ENCODE measurements around the gene RBM20.

The RBM20 gene

DNA sequence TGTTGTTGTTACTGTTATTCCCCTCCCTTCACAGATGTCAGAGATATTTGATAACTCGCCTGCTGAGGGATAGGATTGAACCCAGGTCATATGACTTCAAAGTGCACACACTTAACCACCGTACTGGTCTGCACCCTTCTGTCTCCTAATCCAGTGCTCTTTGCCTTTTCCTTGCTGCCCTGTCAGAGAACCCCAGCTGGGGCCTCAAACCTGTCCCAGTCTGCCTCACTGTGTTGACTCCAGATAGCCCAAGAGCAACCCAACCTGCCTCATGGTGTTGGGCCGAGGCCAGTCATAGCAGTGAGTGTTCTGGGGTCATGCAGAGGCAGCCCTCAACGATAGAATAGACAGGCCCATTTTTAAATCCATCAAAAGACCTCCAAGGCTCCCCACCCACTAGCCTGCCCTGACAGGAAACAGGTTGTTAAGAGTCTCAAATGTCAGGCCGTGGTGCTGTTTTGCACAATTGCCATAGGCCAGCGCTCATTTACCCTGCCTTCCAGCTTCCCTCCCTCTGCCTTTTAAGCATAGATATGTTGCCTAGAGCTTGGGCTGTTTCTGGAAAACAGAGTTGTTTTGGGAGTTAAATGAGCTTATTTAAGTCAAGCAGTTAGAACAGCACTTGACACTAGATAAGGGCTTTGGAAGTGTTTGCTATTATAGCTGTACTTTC, 190.6 kb downstream of the RBM20 start:
- DNase-seq (ENCODE audit: low read depth) = no peak

GRCh38 chr10:110835841-110836240, 191.7 kb downstream of the RBM20 start:
- no peak for DNase-seq (ENCODE audit: low read depth)

- no peak for DNase-seq (ENCODE audit: low read depth)
These were observed 192.6 kb downstream of the RBM20 start for GRCh38 chr10:110836706-110837105.

DNA sequence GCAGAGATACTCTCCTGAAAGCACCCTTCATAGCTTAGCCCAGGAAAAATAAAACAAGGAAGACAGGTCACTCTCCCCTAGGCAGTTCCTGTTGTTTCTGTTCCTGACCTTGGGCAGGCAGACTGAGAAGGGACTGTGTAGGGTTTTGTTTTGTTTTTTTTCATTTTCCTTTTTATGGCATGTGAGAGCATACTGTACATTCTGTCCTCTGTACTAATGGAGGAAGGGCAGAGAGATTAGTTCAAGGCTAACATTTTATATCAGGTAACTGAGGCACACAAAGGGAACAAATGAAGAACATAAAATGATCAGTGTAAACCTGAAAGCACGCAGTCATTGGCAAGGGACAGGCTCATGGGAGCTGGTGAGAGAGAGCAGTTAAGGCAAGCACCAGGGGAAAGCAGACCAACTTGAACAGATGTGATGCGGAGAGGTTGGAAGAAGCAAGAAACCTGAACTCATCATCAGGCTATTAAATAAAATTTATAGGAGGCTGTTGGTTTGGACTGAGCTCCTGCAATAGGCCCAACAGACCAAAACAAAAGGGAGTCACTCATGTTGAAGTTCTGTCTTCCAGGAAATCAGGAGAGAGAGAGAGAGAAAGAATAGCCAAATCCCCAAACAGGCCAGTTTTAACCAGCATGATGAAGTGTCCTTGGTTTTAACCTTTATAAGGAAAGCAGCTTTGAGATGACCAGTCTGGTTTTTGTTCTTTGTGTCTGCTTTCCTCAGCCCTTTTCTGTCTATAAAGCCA, 193.5 kb downstream of the RBM20 start:
- no peak for DNase-seq (ENCODE audit: low read depth)

DNA sequence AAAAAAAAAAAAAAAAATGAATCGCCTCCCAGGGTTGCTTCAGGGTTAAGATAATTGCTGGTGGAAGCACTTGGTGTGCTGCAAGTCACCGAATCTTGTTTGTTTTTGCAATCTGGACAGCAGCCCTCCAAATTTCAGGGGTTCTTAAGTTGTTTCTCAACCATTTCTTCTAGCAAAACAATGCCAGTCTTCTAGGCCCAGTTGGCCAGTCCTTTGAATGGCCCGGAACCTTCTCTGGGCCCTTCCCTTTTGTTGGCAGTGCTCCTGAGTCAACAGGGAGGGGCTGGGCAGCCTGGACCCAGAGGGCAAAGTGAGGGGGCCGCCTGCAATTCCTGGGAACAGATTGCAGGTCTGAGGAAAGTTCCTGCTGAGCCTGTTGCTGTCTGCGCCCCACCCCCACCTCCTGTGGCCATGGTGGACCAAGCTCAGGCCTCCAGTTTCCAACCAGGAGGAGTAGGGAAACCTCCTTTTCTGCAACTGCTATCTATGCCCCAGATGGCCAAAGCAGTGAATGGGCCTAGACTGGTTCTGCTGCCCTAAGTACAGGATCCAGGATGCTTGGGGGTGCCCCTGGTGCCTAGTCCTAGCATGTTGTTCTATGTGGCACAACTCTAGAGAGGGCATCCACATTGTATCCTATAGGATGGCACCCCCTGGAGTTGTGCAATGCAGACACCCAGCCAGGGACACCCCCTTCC, 196.2 kb downstream of the RBM20 start:
- no peak for DNase-seq (ENCODE audit: low read depth)

DNA sequence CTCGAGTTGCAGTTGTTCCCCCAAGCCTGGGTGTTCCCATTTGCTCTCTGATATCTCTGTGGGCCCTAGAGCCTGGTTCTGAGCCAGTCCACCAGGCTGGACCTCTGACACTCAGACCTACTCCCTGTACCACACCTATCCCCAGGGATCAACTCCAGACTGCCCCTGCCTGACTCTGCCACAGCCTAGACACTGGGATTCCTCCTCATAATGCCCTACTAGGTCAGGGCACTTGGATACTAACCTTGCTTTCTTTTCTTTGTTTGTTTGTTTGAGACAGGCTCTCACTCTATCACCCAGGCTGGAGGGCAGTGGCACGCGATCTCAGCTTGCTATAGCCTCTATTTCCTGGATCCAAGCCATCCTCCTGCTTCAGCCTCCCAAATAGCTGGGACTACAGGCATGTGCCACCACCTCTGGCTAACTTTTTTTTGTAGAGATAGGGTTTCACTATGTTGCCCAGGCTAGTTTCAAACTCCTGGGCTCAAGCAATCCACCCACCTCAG, 196.8 kb downstream of the RBM20 start:
- DNase-seq (ENCODE audit: low read depth) = no peak

GRCh38 chr10:110841767-110842267, 197.7 kb downstream of the RBM20 start:
- DNase-seq (ENCODE audit: low read depth) = no peak

DNA sequence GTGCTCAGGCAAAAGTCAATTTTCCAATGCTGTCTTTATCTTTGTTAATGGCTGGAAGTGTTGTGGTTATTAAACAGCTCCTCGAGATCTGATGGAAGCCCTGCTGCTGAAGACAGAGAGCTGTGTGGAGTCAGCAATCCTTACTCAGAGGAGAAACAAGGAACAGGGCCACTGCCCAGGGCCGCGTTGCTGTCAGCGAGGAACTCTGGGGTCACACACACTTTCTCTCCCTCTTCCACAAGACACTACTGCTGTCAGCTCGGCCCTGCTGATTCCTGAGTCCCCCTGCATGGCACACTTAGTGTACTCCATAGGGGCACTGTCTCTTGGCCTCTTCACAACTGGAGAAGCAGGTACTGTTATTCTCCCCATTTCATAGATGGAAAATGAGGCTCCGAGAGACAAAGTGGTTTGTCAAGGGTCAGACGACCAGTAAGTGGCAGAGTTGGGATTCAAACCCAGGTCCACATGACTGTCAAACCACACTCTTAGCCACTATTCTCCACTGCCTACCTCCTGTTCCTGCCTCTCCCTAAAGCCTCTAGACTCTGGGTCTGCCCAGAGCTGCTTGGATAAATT, 198.3 kb downstream of the RBM20 start:
- DNase-seq (ENCODE audit: low read depth) = no peak

DNA sequence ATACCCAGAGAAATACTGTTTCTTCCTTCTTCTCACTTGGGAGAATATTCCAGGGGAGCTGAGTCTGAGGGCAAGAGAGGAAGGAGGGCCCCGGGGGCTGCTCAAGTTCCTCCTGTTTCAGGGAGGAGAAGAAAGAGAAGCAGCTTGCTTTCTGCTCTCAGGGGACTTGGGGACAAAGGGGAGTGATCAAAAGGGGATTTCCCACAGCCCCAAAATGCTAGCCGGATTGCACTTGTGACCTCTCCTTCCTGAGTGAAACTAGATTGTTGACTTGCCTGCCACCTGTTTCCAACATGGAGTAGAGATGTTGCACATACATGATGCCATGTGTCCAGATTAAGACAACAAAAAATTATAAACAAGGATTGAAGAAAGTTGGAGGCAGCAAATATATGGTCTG, 198.9 kb downstream of the RBM20 start:
- DNase-seq (ENCODE audit: low read depth) = no peak

- no peak for DNase-seq (ENCODE audit: low read depth)
These were observed 199.9 kb downstream of the RBM20 start for GRCh38 chr10:110843796-110844616.

GRCh38 chr10:110844617-110844881, 200.4 kb downstream of the RBM20 start:
- no peak for DNase-seq (ENCODE audit: low read depth)

DNA sequence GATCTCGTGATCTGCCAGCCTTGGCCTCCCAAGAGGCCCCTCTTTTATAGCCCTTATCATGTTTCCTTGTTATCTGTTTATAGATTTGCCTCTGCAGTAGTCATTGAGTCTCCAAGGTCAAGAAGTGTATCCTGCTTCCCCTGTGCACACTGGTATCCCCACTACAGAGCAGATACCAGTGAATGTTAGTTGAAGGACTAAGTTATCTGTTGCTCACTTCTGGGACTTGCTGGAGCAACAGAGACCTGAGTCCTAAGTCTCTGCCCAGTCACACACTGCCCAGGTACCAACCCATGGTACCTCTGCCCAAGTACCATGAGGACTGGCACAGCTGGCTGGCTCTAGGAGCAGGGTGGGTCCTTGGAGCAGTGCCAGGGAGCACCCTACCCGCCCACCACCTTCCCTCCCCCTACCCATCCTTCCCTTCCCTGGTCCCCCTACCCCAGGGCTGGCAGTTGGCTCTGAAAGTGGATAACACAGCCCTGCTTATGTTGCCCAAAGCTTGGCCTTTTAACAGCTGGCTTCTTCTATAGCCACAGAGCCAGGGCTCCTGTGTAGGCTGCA, 201.1 kb downstream of the RBM20 start:
- no peak for DNase-seq (ENCODE audit: low read depth)

DNA sequence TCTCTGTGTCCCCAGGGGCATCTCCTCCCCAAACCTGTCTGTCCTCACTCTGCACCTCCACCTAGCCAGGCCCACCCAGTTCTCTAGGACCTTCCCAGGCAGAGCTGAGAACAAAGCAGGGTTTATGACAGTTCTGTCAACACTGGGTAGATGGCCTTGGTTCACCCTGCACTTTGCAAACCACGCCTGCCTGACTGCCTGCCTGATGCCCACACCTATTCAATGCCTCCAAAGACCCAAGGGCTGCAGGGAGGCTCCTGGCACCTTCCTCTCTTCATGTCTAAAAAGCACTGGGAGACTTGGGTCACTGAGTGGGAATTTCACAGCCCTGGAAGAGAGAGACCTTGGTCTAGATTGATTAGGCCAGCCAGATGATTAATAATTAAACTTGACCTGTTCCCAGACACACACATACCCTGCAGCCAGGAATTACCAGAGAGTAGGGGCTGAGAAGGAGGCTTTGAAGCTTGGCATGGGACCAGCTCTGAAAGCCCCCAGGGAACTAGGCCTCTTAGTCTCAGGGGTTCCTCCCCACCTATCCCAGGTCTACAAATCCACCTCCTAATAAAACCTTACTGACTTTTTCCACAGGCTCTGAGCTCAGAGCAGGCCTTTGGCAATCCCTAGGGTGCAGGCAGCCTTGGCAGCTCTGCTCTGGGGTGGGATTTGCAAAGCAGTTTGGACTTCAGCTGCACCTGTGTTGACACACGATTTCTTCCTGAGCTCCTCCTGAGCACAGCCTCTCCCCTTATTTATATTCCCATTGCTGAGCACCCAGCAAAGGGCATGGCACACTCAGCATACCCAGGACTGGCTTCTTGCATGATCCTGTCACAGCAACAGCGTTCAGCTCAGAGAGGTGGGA, 201.9 kb downstream of the RBM20 start:
- DNase-seq (ENCODE audit: low read depth) = no peak

- no peak for DNase-seq (ENCODE audit: low read depth)
These were observed 203.2 kb downstream of the RBM20 start for GRCh38 chr10:110847374-110847773.

- DNase-seq (ENCODE audit: low read depth) = no peak
These were observed 204.0 kb downstream of the RBM20 start for GRCh38 chr10:110848106-110848505.

GRCh38 chr10:110850099-110850498, 206.0 kb downstream of the RBM20 start:
- DNase-seq (ENCODE audit: low read depth) = no peak

DNA sequence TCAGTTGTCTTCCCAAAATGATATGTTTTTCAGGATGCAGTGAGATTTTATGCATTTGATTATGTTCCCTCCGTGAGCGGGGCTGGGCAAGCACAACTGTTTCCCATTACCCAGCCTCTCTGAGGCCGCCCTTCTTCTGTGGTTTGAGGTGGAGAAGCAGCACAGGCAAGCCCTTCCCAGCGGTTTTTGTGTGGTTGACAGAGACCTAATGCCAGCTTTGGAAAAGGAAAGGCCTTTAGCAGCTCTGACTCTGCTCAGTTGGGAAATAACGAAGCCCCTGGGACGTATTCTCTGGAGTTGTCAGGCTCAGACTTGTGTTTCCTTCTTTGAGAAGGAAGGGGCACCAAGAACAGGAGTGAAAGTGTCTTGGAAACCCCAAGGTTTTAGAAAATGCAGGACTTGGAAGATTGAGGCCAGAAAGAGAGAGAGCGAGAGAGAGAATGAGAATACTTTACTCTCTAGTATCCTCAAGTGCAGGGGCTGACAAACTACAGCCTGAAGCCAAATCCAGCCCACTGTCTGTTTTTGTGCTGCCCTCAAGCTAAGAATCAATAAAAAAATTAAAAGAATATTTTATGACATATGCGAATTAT, 207.0 kb downstream of the RBM20 start:
- no peak for DNase-seq (ENCODE audit: low read depth)

- peak; percentile 70 for DNase-seq (ENCODE audit: low read depth)
These were observed 208.2 kb downstream of the RBM20 start for GRCh38 chr10:110852255-110852896.

DNA sequence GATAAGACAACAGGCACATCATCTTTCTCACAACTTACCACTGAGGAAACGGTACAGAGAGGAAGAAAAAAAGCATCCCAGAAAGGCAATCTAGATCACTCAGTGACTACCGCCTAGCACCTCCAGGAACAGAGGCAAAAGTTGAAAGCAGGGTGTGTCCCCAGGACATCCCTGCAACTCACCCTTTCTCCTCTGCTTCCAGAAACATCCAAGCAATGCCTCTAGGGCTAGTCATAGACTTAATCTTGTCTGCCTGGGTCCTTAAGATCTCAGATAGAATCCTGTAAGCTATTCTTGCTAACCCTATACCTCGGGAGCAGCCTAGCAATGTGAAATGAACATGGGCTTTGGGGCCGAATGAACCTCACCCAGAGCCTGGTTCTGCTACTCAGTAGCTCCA, 208.8 kb downstream of the RBM20 start:
- DNase-seq (ENCODE audit: low read depth) = no peak

Measured in ELR (cell line).